Sigmoid colon (tissue), 7 donors: ENCODE data around the gene TMX1. TPM values are rescaled to one million over a fixed set of nuclear protein-coding genes. Genes with fewer than 3 reads are reported as not detected.
A peak's percentile ranks its signal among the peaks of the same experiment; 100 is the strongest.

Experiments used
- DNase-seq: peaks from one replicate; pipeline ENCODE4 v3.0.0-alpha.2; 2019
- H3K27ac ChIP-seq, 4 donors: fragments of 200-600 bp; sonication (generic); one replicate each; pipeline ENCODE4 v1.5.1; 2016 to 2019; ENCODE audit warnings: mild to moderate bottlenecking in 1 of 4
- H3K27me3 ChIP-seq, 3 donors: fragments of 200-600 bp; sonication (generic); one replicate each; pipeline ENCODE4 v1.5.1; 2019; ENCODE audit warnings: mild to moderate bottlenecking in 1 of 3
- H3K36me3 ChIP-seq, 4 donors: fragments of 200-600 bp; sonication (generic); one replicate each; pipeline ENCODE4 v1.5.1; 2016 to 2019
- H3K4me1 ChIP-seq, 4 donors: fragments of 200-600 bp; sonication (generic); one replicate each; pipeline ENCODE4 v1.5.1; 2017 to 2019
- H3K4me3 ChIP-seq, 4 donors: fragments of 200-600 bp; sonication (generic); one replicate each; pipeline ENCODE4 v1.5.1; 2017 to 2019; ENCODE audit warnings: mild to moderate bottlenecking in 2 of 4, moderate library complexity in 1 of 4
- H3K9me3 ChIP-seq, 4 donors: fragments of 200-600 bp in 3 of 4; sonication (generic) in 3 of 4; one replicate each; pipeline versions ENCODE4 v1.5.1 to v1.6.1; 2013 to 2019
- EP300 ChIP-seq, 4 donors: sonication (generic); formaldehyde crosslinking; IDR thresholded peaks; one replicate each; pipeline ENCODE4 v1.6.1; 2017; ENCODE audit warnings: antibody characterized with exemption in 4 of 4
- POLR2A ChIP-seq, 2 donors: fragments of 450-650 bp; IDR thresholded peaks; one replicate each; pipeline ENCODE4 v1.6.1; 2016; ENCODE audit warnings: antibody characterized with exemption in 2 of 2, mild to moderate bottlenecking in 2 of 2, moderate library complexity in 2 of 2
- POLR2AphosphoS5 ChIP-seq, 4 donors: sonication (generic); formaldehyde crosslinking; IDR thresholded peaks; one replicate each; pipeline ENCODE4 v1.6.1; 2017; ENCODE audit warnings: antibody characterized with exemption in 4 of 4
- WGBS, 2 donors: extraction: QIAGEN DNeasy Blood & Tissue Kit; methylation state at CpG; one replicate each; pipeline ENCODE4 v1.1.7; 2013; 5-methylcytosine and 5-hydroxymethylcytosine counted together
- intact Hi-C: fragments of 100-400 bp; cut with DNase I; formaldehyde crosslinking; loops from one replicate; pipeline ENCODE4 v1.15.1; 2023
- polyA plus RNA-seq, 3 donors: library from polyadenylated mRNA; stranded (reverse); fragments of 200-250 nt; gene quantifications; one replicate each; pipeline ENCODE4 v1.2.3, GENCODE V29; 2013
- total RNA-seq, 4 donors: library from RNA; depleted of rRNA; stranded (reverse); fragments of >200 nt; gene quantifications; one replicate each; pipeline ENCODE4 v1.1.0, GENCODE V29; 2016
- TF ChIP-seq, protein P1 (sequence below), 4 experiments: fragments of 450-650 bp in 3 of 4; fragments of 200-600 bp in 1 of 4; IDR thresholded peaks; one replicate each; pipeline ENCODE4 v1.5.1; 2016 to 2019; ENCODE audit warnings: antibody characterized with exemption in 4 of 4, mild to moderate bottlenecking in 3 of 4, moderate library complexity in 2 of 4
- donor health status: healthy with polysubstance abuse.
- donor health status: Bipolar disorder and iron deficiency.
- donor health status: healthy.

The TMX1 gene
- total and polyA plus RNA-seq, 7 donors, result 5.4 to 38.3 (median 21.2) TPM

DNA sequence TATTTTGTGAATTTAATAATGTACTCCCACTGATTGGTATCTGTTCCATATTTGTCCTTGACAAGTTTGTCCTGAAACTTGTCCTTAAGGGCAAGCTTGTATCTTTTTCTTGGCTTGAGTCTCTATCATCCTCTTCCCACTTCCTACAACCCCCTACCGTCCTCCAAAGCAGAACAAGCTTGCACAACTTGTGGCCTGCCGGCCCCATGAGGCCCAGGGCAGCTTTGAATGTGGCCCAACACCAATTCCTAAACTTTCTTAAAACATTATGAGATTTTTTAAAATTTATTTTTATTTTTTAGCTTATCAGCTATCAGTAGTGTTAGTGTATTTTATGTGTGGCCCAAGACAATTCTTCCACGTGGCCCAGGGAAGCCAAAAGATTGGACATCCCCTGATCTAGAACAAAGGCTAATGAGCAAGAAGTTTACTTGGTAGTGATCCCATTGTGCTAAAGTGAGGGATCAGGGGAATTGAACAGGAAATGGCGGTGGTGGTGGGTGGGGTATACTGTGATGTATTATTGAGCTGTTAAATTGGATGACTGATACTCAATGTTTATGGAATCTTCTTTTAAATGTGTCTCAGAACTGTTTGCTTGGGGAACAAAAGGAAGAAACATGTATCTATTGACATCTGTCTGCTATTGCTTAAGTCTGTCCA is 37.8 kb downstream of the TMX1 start:
- DNase-seq, result no peak
- no peaks in the 10 kb centered on the region for H3K27me3 ChIP-seq
- no peak for TF ChIP-seq EP300 (IDR thresholded peaks at IDR 0.05)
- TF ChIP-seq, protein P1, sequence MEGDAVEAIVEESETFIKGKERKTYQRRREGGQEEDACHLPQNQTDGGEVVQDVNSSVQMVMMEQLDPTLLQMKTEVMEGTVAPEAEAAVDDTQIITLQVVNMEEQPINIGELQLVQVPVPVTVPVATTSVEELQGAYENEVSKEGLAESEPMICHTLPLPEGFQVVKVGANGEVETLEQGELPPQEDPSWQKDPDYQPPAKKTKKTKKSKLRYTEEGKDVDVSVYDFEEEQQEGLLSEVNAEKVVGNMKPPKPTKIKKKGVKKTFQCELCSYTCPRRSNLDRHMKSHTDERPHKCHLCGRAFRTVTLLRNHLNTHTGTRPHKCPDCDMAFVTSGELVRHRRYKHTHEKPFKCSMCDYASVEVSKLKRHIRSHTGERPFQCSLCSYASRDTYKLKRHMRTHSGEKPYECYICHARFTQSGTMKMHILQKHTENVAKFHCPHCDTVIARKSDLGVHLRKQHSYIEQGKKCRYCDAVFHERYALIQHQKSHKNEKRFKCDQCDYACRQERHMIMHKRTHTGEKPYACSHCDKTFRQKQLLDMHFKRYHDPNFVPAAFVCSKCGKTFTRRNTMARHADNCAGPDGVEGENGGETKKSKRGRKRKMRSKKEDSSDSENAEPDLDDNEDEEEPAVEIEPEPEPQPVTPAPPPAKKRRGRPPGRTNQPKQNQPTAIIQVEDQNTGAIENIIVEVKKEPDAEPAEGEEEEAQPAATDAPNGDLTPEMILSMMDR (IDR thresholded peaks at IDR 0.05), result no peak
- no peak for TF ChIP-seq POLR2AphosphoS5 (IDR thresholded peaks at IDR 0.05)
- TF ChIP-seq POLR2A (IDR thresholded peaks at IDR 0.05), result no peak
- 87 to 94% methylated on average over 4 of the region's 4 CpGs for WGBS, 2 donors
- no peaks in the 10 kb centered on the region for H3K9me3 ChIP-seq
- no peaks in the 10 kb centered on the region for H3K4me1 ChIP-seq
- no peak overlapping the region for H3K4me3 ChIP-seq
- no peak overlapping the region for H3K27ac ChIP-seq
- intact Hi-C loops, result no loop called here
- H3K36me3 ChIP-seq, result no peaks in the 10 kb centered on the region

DNA sequence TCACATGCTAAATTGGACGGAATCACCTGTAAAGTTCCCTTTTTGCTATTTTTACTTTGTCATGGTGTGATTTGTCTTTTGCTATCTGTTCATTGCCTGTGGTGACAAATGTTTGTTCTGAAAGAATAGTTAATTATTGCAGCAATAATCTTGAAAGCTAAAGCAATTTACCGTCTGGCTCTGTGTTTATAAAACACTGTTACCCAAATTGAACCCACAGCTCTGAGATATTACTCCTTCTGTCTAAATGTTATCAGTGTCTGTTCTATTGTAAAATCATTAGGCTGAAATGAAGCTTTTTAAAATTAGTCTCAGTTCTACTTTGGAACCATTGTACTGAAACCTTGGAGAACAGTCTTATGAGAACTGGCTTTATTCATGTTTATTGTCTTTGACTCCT is 42.5 kb downstream of the TMX1 start:
- no peak overlapping the region for H3K4me3 ChIP-seq
- TF ChIP-seq POLR2A (IDR thresholded peaks at IDR 0.05) (no peak), EP300 (IDR thresholded peaks at IDR 0.05) (no peak), POLR2AphosphoS5 (IDR thresholded peaks at IDR 0.05) (no peak)
- TF ChIP-seq, protein P1 (IDR thresholded peaks at IDR 0.05), result no peak
- no peak overlapping the region for H3K27ac ChIP-seq
- DNase-seq, result no peak
- no peaks in the 10 kb centered on the region for H3K9me3 ChIP-seq
- intact Hi-C loops, result loop anchor here (2.0 to 5.0 kb wide), 4 partner anchors 264 to 705 kb away; partner anchors contain the start of gene RTRAF
- H3K4me1 ChIP-seq, result peaks cover 0 to 11% (median 0%) of the 10 kb centered on the region in 4 donors
- no peaks in the 10 kb centered on the region for H3K36me3 ChIP-seq
- WGBS, 2 donors, result 12 to 67% methylated on average over 2 of the region's 2 CpGs
- H3K27me3 ChIP-seq, result no peaks in the 10 kb centered on the region

DNA sequence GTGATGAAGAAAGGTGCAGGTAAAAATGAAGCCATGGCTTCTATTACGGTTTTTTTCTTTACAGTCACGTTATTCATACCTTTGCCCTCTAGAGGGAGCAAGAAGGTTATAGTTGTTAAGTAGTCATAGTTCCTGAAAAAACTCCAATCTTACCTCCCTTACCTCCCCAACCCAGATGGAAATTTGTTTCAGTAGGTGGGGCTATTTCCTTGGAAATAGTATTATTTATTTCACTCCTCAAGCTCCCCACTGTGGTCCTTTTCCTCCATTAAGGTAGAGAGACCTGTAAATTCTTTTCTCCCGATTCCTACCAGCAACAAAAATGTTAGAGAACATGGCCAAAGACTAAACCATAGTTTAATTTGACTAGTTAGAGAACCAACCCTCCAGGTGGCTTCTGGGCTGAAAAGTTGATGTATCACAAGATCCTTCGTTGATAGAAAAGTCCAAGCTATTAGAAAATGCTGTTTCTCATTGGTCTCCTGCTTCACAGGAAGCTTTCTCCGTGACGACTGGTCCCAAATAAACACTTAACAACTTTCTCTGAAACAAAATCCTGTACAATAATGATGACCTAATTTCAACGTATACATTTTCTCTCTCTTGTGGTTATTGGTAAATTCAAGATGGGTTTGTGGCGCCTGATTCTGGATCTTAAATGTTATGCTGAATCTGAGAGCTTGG is 43.5 kb downstream of the TMX1 start:
- TF ChIP-seq, protein P1 (IDR thresholded peaks at IDR 0.05), result peak; percentile 79 to 84 (median 82)
- TF ChIP-seq EP300 (IDR thresholded peaks at IDR 0.05) (no peak), POLR2AphosphoS5 (IDR thresholded peaks at IDR 0.05) (peak in 1 of 4 donors; percentile 21), POLR2A (IDR thresholded peaks at IDR 0.05) (no peak)
- Histone ChIP-seq H3K4me1 (peaks cover 0 to 11% (median 0%) of the 10 kb centered on the region in 4 donors), H3K36me3 (no peaks in the 10 kb centered on the region), H3K27ac (no peak overlapping the region), H3K27me3 (no peaks in the 10 kb centered on the region), H3K9me3 (no peaks in the 10 kb centered on the region), H3K4me3 (no peak overlapping the region)
- WGBS, 2 donors, result 56 to 61% methylated on average over 8 of the region's 8 CpGs
- no peak for DNase-seq
- intact Hi-C loops, result loop anchor here (2.0 to 5.0 kb wide), 4 partner anchors 263 to 704 kb away; partner anchors contain the start of gene RTRAF

DNA sequence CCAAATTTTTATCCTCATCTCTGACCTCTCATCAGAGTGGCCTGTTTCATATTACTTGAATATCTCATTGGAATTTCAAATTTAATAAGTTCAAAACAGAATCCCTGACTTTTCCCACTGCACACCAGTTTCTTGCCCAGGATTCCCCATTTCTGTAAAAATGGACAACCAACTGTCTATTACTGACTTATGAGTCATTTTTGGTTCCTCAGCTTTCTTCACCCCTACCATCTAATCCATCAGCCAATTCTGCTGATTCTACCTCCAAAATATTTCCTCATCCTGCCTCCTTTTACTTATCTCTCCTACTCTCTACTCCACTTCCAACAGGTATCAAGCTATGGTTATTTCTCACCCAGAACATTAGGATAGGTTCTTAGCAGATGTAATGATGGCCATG is 44.2 kb downstream of the TMX1 start:
- intact Hi-C loops, result loop anchor here (5.0 kb wide), 1 partner anchor 703 kb away; the partner anchor contains the start of gene RTRAF
- no peaks in the 10 kb centered on the region for H3K9me3 ChIP-seq
- H3K4me3 ChIP-seq, result no peak overlapping the region
- H3K27me3 ChIP-seq, result no peaks in the 10 kb centered on the region
- DNase-seq, result no peak
- H3K36me3 ChIP-seq, result no peaks in the 10 kb centered on the region
- peaks cover 0 to 11% (median 0%) of the 10 kb centered on the region in 4 donors for H3K4me1 ChIP-seq
- H3K27ac ChIP-seq, result no peak overlapping the region
- TF ChIP-seq, protein P1 (IDR thresholded peaks at IDR 0.05), result no peak
- TF ChIP-seq POLR2A (IDR thresholded peaks at IDR 0.05) (no peak), EP300 (IDR thresholded peaks at IDR 0.05) (no peak), POLR2AphosphoS5 (IDR thresholded peaks at IDR 0.05) (no peak)
